ENCODE results near the gene CABLES2.

The CABLES2 gene, protein sequence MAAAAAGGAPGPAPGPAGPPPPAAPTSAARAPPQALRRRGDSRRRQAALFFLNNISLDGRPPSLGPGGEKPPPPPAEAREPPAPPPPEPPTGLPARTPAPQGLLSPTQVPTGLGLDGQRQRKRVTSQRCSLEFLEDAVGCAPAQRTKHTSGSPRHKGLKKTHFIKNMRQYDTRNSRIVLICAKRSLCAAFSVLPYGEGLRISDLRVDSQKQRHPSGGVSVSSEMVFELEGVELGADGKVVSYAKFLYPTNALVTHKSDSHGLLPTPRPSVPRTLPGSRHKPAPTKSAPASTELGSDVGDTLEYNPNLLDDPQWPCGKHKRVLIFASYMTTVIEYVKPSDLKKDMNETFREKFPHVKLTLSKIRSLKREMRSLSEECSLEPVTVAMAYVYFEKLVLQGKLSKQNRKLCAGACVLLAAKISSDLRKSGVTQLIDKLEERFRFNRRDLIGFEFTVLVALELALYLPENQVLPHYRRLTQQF

GRCh38 chr20:62407221-62407992 is at the start of gene CABLES2:
Gene CABLES2 (minus strand): TSS chr20:62407285. CDS start chr20:62407276, 9 bp downstream.
- peak; percentile 70 to 73 for DNase-seq (ENCODE audit: low read depth in 2 of 2)

- no peak for DNase-seq (ENCODE audit: low read depth in 2 of 2)
Measured at GRCh38 chr20:62455929-62456328, 48.8 kb upstream of the CABLES2 start.

- DNase-seq (ENCODE audit: low read depth in 2 of 2): no peak
Measured at GRCh38 chr20:62454904-62455636, 48.0 kb upstream of the CABLES2 start.

DNA sequence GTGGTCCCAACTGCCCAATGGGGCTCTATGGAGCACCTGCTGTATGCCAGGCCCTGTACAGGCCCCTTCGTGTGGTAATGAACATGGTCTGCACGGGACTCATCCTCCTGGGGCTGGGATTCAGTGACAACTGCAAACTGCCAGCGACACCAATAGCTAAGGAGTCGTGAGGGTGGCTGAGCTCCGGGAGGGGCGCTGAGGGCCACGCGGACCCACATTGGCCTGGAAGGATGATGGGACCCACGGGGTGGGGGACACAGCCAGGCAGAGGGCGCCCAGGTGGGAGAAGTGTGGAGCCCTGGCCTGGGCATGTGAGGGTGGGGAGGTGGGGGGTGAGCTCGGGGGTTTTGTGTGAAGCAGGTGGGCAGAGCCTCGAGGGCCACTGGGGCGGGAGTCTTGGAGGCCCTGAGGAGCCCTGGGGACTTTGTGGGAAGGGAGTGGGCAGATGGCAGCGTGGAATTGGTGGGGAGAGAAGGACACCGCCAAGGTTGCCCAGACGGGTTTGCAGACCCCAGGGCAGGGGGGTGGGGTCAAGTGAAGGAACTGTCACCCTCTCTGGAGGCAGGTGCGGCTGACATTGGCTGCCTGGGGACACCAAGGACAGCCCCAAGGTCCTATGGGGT is 46.2 kb upstream of the CABLES2 start:
- DNase-seq (ENCODE audit: low read depth in 2 of 2): no peak

DNA sequence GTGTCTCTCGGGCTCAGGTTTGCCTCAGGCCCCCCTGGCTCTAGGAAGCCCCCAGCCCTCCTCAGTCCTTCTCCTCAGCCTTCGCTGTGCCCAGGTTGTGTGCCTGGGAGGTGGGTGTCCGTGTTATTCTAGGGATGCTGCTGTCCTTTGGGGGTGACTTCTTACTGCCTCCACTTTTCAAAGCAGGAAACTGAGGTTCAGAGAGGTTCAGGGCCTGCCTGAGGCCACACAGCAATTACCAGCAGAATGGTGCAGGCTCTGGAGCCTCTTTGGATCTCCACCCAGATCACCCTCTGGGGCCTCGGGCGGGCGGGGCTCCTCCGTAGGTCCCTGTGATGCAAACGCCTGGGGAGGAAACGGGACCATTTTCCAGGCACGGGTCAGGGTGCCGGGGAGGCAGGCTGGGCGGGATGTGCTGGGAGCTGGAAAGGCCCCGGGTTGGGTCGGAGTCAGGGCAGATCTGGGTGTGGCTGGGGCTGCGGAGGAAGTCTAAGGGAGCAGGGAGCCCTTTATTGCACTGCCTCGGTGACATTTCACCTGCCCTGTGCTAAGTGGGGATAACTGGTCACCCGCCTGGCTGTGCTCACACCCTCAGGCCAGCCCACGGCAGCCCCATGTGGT is 45.5 kb upstream of the CABLES2 start:
- DNase-seq (ENCODE audit: low read depth in 2 of 2): no peak

DNA sequence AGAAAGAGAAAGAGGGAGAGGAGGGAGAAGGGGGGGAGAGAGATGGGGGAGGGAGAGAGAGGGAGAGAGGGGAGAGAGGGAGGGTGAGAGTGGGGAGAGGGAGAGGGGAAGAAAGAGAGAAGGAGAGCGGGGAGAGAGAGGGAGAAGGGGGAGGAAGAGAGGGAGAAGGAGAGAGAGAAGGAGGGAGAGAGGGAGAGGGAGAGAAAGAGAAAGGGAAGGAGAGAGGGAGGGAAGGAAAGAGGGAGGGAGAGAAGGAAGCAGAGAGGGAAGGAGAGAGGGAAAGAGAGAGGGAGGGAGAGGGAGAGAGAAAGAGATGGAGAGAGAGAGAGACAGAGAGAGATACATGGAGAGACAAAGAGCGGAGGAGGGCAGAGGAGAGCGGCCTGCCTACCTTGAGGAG is 44.9 kb upstream of the CABLES2 start:
- DNase-seq (ENCODE audit: low read depth in 2 of 2): no peak

GRCh38 chr20:62451156-62451767 is 44.2 kb upstream of the CABLES2 start:
- no peak for DNase-seq (ENCODE audit: low read depth in 2 of 2)

DNA sequence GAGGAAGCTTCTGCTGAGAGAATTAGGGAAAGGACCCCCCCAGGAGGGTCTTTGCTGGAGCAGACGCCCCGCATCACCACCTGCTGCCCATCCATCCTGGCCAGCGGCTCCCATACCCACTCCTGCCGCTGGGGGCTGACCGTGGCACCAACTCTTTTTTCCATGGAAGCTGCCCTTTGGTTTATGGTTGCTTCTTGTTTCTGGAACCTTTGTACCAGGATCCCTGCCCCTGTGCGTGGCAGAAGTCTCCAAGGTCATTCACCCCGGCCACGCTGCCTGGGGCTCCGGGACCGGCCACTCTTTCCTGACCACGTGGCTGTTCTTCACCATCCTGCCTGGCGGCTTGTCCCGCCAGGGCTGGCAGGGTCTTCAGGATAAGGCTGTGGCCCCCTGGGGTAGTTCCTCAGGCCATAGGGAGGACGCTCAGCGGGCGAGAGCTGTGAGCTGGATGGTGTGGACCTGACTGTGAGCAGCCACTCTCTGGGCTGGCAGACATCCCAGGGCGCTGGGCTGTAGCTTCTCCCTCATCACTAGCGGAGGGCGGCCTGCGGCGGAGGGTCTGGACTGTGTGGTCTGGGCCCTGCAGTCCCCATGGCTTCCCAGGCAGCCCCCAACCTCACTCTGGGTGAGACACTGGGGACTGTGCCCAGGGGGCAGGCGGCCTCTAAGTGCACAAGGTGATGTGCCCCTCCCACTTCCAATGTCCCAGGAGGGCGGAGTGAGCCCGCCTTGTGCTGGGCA is 43.0 kb upstream of the CABLES2 start:
- DNase-seq (ENCODE audit: low read depth in 2 of 2): no peak

DNA sequence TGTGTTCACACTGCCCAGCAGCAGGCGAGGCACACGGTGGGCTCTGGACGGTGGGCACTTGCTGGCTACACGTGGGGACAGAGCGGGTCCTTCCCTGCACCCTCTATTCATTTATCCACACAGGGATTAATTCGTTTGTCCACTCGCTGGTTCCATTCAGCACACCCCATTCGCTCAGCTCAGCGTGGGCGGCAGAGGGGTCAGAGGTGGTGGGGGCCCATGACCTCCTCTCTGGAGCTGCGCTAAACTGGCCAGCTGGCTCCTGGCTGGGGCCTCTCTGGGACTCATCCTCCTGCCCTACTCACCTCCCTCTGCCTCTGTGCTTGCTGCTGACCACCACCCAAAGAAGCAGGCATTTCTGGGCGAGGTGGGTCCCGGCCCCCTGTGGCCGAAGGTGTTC is 41.7 kb upstream of the CABLES2 start:
- DNase-seq (ENCODE audit: low read depth in 2 of 2): no peak

DNA sequence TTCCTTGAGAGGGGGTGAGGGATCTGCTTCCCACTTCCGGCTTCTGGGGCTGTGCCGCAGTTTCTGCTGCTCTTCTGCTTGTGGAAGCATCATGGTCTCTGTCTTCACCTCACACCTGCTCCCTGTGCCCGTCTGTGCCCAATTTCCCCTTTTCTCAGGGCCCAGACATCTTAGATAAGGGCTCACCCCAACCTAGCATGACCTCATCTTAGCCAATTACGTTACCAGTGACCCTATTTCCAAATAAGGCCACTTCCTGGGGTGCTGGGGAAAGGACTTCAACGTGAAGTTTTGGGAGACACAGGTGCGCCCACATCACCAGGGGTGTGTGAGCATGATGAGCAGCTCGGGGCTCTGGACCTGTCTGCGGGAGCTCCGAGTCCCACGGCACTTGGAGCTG is 41.0 kb upstream of the CABLES2 start:
- no peak for DNase-seq (ENCODE audit: low read depth in 2 of 2)

DNA sequence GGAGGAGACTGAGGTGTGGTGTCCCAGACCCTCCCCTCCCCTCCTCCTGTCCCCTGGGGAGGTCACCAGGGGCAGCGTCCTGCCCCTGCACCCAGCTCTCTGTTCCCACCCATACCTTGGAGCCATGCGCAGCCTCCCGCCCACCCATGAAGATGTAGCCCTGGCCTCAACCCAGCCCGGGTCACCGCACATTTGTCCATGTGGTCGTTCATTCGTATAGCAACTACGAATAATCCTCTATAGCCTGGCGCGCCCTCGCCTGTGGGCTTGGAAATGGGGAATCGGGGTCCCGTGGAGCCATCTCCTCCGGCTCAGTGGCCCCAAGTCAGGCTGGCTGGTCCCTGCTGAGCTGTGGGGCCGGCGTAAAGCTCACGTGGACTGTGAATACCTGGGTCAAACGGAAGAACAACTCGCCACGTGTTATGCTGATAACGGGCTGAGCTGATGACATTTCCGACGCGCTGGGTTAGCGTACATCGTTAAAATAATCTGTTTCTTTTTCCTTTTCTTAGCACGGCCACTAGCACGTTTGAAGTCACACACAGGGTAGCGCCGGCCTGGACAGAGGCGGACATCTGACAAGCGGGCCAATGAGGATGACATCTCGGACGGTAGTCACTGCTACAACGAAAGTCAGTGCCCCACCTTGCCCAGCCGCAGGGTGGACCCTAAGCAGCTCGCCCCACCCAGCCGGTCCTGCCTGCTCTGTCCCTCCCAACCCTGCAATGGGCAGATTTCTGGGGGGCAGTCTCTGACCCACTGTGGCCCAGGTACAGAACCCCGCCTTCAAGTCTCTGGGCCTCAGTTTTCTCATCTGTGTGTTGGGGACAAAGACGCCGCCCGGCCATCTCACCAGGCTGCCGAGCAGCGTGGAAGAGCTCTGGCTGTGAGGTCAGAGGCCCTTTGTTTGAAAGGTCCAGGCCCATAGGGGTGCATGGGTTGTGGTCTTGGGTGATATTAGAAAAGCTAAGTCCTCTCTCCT is 40.1 kb upstream of the CABLES2 start:
- no peak for DNase-seq (ENCODE audit: low read depth in 2 of 2)

GRCh38 chr20:62446481-62446880 is 39.4 kb upstream of the CABLES2 start:
- DNase-seq (ENCODE audit: low read depth in 2 of 2): no peak

DNA sequence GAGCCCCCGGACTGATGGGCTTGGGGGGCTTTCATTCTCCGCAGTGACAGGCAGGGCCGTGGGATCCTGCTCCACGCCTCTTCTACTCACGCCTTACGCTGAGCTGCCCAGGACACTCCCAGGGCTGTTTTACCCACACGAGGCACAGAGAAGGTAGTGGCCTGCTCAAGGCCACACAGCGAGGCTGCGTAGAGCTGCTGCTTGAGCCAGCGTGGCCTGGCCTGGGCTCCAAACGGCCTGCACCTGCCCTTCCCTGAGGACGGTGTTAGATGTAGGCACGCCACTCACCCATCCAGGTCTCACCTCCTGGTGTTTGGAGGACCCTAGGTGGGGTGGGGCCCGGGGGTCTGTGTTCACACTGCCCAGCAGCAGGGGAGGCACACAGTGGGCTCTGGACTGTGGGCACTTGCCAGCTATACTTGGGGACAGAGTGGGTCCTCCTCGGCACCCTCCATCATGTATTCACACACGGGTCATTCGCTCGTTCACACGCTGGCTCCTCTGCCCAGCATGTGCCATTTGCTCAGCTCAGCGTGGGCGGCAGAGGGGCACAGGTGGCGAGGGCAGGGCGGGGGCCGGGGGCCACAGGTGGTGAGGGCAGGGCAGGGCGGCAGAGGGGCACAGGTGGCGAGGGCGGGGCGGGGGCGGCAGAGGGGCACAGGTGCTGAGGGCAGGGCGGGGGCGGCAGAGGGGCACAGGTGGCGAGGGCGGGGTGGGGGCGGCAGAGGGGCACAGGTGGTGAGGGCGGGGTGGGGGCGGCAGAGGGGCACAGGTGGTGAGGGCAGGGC is 38.7 kb upstream of the CABLES2 start:
- DNase-seq (ENCODE audit: low read depth in 2 of 2): no peak

DNA sequence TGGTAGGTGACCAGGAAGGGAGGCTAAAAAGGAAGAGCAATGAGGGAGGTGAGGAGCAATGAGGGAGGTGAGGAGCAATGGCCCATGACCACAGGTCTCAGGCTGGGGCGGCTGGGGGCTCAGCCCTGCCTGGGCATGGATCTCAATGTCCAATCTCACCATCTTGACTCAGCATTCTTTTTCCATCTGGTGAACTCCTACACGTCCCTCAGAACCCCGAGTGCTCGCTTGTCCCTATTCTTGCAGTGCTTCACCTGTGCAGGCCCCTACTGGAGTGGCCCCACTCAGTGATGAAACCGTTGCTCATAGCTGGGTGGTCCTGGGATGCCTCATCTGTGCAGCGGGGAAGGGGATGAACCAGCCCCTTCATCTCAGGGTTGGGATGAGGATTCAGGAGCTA is 37.2 kb upstream of the CABLES2 start:
- no peak for DNase-seq (ENCODE audit: low read depth in 2 of 2)

- no peak for DNase-seq (ENCODE audit: low read depth in 2 of 2)
Measured at GRCh38 chr20:62441987-62442539, 35.0 kb upstream of the CABLES2 start.

GRCh38 chr20:62439218-62439617 is 32.1 kb upstream of the CABLES2 start:
- DNase-seq (ENCODE audit: low read depth in 2 of 2): no peak

- DNase-seq (ENCODE audit: low read depth in 2 of 2): no peak
Measured at GRCh38 chr20:62437927-62438326, 30.8 kb upstream of the CABLES2 start.

DNA sequence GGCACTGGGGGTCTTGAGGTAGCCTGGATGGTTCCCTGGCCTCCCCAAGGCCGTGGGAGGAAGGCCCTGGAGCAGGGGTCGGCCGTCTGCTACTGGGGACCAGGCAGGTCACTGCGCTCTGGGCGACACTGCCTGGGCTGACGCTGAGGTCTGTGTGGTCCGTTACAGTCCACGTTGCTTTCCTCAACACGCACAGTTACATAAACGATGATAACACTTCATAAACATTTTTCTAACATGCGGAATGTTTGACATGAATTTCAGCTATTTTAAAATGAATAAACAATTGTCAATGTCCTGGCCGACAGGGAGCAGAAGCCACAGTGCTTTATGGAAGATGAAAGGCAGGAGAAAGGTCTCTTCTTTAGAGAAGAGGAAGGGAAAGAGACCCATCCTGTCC is 30.4 kb upstream of the CABLES2 start:
- no peak for DNase-seq (ENCODE audit: low read depth in 2 of 2)
